M059J (cell line): ENCODE measurements around the gene ARL8A. TPM values are rescaled to one million over a fixed set of nuclear protein-coding genes. Genes with fewer than 3 reads are reported as not detected.
"Not testable (repeated sequence)": the region's sequence is repeated elsewhere in the genome, so short reads cannot be mapped to it uniquely, and the experiment has no call there.

Experiments used
- DNase-seq: peaks from one replicate; pipeline ENCODE4 v3.0.0-alpha.2; 2012; ENCODE audit warnings: low read depth
- total RNA-seq: library from RNA; depleted of rRNA; stranded (reverse); fragments of >200 nt; shearing (Covaris generic); gene quantifications from 2 replicates; pipeline ENCODE4 v1.2.3, GENCODE V29; 2014

Gene ARL8A
- total RNA-seq, 1 experiment from 2014 or later: 24.7 TPM

DNA sequence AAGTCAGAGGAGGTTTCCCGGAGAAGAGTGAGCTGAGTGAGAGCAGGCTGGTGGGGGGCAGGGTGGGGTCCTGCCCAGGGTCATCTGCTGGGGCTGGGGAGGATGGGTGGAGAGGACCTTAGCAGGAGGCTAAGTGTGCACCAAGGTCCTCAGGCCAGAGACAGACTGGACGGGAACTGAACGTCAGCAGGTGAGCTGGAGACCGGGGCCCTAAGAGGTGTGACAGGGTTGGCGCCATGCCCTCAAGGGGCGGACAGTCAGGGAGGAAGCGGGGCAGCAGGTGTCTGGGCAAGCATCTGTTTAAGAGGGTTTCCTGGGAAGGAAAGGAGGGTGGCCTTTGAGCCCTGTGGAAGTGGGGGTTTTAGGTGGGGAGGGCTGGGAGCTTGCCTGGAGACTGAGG lies 29.5 kb upstream of the ARL8A start:
- DNase-seq: no peak

DNA sequence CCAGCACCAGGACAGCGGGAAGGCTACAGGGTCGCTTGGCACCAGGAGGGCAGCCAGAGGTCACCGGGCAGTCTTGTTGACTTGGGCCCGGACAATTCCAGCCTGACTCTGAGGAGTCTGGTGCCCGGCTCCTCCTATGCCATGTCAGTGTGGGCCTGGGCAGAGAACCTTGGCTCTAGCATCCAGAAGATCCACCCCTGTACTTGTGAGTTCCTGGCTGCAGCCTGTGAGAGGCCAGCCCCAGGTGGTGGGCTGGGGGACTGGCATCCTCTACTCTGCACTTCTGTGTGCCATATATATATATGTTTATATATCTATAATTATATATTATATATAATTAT lies 27.4 kb upstream of the ARL8A start:
- no peak for DNase-seq

DNA sequence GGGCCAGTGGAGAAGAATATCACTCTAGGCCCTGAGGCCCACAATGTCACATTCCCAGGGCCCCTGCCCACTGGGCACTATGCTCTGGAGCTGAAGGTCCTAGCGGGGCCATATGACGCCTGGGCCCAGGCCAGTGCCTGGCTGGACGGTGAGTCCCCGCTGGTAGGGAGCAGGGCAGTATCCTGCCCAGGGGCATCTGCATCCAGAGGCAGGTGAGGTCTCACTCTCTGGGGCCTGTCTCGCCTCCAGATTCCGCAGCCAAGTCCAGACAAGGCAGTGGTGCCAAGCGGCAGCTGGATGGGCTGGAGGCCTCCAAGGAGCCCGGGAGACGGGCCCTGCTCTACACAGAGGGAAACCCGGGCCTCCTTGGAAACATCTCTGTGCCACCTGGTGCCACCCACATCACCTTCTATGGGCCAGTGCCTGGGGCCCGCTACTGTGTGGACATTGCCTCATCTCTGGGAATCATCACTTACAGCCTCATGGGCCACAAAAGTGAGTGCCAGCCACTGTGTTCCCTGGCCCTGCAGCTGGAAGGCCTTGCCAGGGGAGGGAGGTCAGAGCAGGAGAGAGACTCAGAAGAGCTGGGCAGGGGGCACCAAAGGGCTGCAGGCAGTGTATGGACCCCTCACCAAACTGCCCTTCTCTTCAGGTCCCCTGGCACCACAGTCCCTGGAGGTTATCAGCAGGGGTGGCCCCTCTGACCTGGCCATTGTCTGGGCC lies 26.9 kb upstream of the ARL8A start:
- no peak for DNase-seq

DNA sequence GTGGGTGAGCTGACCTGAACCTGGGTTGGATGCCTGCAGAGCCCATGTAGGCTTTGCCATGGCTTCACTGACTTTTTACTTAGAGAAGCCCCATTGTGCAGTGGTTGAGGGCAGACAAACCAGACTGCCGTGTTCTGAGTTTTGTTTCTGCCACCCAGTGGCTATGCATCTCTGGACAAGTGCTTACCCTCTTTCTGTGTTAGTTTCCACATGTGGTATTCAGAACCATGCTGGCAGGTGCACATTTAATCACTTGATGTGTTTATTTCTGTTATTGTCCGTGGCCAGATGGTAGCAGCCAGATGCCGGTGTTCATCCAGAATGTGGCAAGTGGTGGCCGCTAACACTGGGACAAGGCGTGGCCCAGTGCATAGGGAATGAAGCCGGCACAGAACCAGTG lies 26.2 kb upstream of the ARL8A start:
- no peak for DNase-seq

DNA sequence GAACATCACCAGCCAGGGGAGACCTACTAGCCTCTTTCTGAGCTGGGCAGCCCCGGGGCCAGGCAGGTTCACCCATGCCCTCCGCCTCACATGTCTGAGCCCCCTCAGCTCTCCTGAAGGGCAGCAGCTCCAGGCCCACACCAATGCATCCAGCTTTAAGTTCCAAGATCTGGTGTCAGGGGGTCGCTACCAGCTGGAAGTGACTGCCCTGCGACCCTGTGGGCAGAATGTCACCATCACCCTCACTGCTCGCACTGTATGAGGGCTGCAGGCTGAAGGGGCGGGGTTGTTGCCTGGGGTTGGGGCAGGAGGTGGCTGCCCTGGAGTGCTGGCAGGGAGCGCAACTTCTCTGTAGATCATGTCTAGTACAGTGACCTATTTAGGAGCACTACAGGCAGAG lies 24.3 kb upstream of the ARL8A start:
- no peak for DNase-seq

DNA sequence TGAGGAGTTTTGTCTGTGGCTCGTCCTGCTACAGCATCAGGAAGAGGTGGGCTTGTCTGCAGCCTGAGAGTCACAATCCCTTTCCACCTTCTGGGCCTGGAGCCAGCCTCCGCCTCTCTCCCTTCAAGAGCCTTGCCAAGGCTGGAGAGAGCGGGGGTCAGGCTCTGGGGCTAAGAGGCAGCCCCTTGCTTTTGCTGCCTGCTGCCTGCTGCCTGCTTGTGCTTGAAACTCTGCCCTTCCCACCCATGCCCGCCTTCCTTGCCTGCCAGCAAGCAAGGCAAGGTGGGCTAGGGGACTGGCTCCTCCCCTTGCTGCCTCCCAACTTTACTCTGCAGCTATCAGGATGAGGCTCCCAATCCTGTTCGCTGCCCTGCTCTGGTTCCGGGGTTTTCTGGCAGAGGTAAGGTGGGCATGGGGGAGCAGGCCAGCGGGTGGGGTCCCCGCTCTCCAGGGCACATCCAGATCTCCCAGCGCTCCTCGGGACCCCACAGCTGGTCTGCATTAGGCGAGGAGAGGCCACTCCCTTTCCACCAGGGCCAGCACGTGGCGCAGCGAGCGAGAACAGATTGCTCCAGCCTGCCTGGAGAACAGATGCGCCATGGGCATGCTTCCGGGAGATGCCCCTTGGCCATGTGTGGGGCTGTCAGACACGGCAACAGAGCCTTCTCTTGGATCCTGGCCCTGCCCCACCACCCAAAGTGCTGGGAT lies 23.3 kb upstream of the ARL8A start:
- no peak for DNase-seq

DNA sequence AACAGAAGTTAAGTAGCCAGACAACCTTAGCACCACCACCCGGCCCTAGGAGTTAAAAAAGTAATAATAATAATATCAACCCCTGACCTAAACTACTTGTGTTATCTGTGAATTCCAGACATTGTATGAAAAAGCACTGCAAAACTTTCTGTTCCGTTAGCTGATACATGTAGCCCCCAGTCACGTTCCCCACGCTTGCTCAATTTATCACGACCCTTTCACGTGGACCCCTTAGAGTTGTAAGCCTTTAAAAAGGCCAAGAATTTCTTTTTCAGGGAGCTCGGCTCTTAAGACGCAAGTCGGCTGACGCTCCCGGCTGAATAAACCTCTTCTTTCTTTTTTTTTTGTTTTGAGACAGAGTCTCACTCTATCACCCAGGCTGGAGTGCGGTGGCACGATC lies 22.5 kb upstream of the ARL8A start:
- DNase-seq: not testable (repeated sequence)

DNA sequence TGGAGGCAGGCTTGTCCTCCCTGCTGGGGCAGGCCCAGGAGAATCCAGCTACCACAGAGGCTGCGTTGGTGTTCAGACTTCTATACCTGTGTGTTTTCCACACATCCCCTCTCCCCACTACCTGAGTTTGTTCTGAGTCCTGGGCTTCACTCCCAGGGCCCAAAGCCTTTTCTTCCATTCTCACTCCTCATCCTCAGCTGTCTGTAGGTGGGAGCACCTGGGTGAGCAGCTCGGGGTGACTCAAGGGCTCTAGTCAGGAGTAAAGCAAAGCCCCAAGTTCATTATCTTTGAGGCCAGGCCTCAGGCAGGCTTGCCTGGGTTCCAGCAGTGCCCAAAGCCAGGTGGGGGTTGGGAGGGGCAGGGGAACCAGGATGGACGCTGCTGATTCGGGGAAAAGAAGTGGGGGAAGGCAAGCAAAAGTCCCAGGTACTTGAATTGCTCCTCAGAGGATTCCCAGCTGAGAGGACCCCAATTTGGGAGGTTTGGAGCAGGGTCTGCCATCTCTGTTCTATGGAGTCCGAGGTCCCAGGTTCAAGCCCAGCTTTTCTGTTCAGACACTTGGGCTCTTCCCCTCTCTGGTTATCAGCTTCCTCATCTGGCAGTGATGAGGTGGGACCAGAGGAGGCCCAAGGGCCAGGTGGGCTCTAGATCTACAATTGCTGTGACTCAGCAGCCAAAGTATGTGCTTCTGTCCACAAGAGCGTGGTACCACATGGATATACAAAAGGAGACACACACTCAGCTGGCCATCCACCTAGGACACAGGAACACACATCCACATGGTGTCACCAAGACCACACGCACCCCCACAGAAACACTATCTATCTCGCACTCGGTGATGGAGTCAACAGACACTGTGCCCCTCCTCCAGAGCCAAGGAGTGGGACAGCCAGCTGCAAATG lies 21.7 kb upstream of the ARL8A start:
- DNase-seq: no peak

DNA sequence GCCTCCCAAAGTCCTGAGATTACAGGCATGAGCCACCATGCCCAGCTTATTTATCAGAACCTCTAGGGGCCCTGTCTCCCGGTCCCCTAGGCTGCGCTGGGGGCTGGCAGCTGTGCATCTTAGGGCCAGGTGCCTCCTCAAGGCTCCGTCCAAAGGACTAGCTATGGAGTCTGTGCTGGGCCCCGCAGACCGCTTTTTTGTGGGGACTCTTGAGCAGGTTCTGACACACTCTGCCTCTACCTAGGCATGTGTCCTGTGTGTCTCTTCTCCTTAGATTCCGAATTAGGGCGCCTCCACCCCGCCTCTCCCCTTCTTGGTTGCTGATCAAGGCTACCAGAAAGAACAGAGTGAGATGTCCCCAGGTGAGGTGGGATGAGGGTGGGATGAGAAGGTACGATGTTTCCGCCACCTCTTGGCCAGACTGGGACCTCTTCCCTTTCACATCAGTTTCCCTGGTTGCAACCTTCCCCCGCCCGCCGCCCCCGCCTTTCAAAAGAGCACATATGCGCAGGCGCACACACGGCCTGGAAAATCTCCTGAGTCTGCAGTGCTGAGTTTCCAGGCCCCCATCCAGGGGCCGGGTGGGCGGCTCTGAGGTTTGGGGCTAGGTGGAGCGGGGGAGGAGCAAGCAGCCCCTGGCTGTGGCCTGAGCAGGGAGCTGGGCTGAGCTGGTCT lies 20.9 kb upstream of the ARL8A start:
- no peak for DNase-seq

DNA sequence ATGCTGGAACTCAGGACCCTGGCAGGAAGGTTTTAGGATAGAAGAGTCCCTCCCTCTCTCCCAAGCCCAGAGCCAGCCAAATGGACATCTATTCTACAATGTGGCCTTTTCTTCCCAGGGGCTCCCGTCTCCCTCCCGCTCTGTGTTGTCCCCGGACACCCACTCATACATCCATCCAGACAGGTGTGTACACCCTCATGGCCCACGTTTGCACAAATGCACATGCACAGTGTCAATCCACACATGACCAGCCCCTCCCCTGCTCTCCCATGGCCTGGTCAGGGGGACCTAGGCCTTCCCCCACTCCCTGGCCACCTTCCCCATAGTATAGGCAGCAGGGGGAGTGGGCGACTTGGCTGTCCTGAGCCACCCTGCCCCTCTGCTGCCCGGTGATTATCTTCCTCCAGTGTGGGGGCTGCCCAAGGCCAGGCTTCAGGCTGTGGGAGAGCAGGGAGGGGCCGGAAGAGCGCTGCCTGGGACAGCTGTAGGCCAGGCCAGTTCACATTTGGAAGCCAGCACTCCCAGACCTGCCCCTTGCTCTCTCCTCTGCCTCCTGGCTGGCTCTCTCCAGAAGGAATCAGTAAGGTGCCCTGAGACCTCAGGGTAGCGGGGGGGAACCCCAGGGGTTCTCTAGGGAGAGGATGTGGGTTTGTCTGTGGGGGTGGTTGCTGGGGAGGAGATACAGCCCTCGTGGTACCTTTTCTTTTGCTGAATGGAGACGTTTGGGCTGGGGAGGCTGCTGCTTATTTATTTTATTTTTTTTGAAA lies 19.9 kb upstream of the ARL8A start:
- DNase-seq: no peak

DNA sequence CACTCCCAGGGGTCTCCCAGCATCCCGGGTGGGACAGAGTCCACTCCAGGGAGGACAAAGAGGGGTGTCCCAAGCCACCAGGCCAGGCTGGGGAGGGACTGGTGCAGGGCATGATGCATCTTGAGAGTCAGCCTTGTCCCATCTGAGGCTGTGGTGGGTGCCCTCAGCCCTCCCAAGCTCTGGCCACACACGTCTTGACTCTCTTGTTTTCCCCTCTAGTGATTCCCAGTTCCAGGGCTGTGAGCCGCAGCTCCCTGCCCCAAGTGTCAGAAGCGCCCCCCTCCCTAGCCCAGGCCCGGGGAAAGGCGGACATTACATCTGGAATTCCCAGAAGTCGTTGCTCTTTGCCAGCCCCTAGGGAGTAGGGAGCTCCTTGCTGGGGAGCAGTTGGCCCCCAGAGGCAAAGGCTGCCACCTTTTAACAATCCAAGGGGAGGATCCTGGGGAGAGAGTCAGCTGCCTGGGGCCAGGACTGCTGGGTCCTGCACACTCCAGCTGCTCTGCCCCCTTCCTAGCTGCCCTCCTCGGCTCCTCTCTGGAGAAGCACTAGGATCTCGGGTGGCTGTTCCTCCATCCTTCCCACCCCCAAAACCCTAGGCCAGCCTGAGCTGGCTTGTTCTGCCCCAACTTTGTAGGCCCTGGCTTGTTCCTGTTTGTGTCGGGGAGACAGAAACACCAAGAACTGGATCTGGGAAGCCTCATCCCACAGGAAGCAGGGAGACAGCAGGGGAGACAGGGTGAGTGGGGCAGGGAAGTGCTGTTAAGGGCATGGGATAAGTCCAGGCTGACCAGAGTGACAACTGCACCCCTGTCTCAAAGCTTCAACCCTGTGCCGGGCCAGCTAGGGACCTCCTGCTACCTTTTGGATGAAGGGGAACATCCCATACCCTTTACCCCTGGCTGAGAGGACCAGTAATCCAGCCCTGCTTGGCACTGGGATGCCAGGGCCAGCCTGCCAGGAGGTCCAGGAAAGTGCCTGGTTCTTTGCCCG lies 19.0 kb upstream of the ARL8A start:
- DNase-seq: no peak

DNA sequence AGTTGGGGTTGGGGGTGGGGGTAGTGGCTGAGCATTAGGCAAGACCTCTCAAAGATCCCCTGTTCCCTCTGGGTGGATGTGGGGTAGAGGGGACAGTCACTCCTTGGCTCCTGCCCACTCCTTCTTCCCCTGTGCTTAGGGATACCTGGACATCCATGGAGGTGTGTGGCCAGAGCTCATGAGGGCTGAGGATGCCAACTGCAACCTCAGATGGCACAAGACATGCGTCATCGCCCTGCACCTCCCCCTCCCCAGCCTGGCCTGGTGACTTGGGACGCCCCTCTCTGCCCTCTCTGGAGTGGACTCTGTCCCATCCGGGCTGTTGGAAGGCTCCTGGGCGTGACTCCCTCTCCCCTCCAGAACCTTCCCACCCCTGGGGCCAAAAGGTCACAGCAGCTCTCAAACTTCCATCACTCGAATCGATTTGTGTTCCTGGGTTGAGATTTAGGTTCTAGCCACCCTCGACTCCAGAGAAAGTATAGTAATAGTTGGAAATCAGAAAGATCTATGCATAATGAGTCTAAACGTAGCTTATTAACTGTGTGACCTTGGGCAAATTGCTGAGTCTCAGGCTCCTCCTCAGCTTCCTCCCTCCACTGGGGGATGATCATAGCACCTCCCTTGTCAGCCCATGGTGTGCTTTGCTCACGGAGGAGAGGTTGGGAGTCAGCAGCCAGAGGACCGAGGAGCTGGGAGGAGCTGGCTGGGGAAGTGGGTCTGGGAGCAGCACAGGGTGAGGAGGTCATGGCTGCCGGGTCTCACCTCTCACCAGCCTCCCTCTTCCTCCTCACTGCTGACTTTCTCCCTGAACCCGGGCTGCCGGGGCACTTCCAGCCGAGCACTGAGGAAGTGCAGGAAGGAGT lies 18.1 kb upstream of the ARL8A start:
- no peak for DNase-seq

DNA sequence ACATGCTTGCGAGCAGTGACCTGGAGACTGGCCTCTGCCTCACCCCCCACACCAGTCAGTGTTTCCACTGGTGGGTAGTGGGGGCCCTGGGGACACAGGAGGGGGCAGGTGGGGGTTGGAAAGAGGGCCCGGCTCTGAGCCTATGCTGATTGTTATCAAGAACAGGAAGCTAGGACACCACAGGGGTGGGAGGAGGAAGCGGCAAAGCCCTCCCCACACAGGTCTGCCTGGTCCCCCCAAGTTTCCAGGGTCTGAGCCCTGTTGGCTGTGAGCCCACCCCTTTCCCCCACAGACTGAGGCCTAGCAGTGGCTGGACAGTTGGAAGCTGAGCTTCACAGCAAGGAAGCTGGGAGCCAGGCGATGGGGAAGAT lies 17.5 kb upstream of the ARL8A start:
- DNase-seq: no peak

DNA sequence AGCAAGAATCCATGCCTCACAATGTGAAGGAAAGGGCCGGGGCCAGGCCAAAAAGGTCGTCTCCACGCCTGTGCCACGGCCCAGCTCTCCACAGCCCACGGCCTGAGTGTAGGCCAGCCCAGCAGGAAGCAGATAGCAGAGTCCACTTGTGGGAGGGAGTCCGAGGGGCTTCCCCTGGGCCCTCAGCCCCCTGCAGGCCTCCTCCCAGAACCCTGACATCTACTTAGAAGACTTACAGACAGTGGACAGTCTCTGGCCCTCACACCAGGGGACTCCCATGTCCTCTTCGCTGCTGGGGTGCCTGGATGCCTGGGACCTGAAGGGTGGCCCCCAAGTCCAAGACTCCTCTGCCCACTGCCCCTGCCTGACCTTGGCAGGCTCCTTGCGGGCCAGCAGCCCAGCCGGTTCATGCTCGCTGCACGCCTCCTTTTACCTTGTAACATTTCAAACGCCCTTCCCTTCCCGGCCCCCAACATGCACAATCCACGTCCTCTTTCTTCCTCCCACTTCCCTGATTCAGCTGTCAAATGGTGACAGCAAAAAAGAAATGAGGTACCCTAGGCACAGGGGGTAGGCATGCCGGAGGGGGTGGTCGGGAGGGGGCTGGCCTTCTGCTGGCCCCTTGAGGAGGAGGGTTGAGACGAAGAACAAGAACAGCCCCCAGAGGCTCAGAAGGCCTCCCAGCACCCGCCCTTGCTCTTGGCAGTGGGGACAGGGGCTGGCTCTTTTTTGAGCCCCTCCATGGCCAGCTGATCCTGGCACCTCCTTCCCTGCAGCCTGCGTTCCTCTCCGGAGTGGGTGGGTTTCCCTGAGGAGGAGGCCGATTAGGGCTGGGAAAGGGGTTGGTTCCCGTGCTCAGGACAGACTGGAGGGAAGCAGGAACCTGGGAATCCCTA lies 16.9 kb upstream of the ARL8A start:
- no peak for DNase-seq

DNA sequence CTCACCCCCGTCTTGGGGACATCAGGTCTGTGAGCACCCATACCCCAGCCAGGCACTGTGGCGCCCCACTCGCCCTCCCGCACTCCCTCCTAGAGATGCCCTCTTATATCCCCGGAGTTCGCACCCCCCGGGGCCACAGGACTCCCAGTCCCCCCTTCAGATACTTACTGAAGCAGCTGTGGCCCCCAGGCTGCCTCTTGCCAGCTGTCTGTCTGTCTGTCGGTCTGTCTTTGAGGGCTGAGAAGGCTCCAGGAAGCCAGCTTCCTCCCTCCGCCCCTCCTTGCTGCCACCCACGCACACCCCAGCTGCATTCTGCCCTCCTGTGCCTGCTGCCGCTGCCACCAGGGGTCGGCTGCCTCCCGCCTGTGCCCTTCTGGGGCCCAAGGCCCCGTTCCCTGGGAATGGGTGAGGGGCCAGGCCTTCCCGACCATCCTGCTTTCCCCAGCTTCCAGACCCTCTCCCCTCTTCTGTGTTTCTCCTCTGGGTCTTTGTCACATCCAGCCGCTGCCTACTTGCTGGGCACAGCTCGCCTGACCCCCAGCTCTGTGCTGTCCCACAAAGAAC lies 15.9 kb upstream of the ARL8A start, which contains the start of gene PTPN7:
PTPN7 (minus strand) TSS at position 226 of the 564 bp plus-strand sequence. CDS start 1,200 bp downstream, outside the sequence.
- no peak for DNase-seq

DNA sequence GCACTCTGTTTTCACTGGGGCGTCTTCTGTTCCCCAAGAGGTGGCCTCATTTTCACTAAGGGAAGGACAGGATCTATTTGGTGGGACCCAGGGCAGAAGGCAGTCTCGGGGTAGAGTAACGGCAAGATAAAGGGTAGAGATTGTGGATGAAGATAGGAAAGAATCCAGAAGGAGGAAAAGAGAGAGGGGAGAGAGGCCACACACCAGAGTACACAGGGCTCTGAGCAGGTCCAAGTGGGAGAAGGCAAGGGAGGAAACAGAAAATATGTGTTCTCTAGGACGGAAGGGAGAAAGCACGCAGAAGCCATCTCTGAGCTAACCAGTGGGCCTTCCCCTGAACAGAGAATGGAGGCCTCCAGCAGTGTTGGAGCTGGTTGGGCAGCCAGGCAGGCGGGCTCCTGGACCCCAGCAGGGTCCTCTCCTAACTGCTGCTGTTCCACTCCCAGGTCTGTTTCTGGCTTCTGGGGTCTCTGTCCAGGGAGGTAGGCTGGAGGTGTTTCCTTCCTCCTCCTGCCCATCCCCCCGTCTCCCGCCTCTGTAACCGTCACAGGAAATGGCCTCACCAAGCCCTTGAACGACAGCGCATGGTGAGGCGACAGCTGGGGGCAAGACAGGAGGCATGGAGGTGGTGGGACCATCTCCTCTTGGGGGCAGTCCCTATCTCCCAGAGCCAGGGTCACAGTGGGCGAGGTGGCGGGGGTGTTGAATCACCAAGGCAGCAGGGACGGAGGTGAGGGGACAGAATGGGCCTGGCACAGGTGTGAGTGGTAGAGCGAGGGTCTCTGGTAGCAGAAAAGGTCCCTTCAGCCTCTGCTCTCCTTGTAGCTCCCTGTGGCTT lies 15.2 kb upstream of the ARL8A start:
- DNase-seq: no peak
